Activated CD4-positive, alpha-beta T cell treated with anti-CD3 and anti-CD28 coated beads for 24 hours (primary cell): ENCODE results near the gene F2RL3.

Experiments
- DNase-seq, 2 donors: peaks; one replicate each; pipeline ENCODE4 v3.0.0-alpha.2; 2020; ENCODE audit warnings: low read depth in 2 of 2

The F2RL3 gene

DNA sequence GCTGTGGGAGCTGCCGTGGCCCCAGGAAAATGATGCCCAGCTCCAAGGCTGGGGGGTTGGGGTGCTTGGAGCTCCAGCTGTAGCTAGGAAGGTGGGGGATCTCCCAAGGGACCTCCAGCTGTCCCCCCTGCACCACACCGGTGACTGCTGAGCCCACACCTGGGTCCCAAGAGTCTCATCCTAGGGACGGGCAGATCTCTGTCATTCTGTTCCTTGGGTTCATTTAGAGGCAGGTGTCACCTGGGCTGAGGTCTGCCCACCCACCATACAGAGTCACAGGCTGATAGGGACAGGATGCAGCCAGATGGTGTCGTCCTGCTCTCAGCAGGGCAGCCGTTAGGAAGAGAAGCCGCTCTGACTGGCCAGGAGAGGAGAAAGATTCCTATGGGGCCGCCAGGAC is 5.3 kb downstream of the F2RL3 start:
- no peak for DNase-seq

GRCh38 chr19:16895467-16896145 is 6.8 kb downstream of the F2RL3 start:
- no peak for DNase-seq

- DNase-seq, result no peak
These were observed 7.6 kb downstream of the F2RL3 start for GRCh38 chr19:16896146-16897028.

DNA sequence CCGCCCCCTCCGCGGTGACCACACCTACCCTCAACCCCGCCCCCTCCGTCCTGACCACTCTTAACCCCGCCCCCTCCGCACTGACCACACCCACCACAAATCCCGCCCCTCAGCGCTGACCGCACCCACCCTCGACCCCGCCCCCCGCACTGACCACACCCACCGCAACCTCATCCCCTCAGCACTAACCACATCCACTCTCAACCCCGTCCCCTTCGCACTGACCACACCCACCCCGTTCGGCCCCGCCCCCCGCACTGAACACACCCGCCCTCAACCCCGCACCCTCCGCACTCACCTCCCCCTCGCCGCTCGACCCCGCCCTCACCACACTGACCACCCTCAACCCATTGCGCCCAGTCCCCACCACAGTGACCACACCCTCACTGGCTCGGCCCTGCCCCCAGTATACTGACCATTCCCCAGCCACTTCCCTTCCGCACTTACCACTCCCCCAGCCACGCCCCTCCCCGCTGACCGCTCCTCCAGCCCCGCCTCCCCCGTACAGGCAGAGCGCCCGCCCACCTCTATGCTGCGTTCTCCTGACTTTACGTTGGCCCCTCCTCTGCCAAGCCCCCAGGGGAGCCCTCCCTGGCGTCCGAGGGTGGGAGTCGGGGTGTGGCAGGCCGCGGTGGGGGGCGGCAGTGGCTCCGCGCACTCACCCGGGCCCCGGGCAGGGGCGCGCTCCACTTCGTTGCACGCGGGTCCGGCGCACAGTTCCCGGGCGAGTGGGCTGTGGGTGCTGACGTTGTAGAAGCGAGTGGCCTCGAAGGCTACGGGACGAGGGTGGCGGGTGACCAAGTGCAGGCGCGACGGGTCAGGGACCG is 8.4 kb downstream of the F2RL3 start:
- peak; percentile 35 to 60 for DNase-seq

DNA sequence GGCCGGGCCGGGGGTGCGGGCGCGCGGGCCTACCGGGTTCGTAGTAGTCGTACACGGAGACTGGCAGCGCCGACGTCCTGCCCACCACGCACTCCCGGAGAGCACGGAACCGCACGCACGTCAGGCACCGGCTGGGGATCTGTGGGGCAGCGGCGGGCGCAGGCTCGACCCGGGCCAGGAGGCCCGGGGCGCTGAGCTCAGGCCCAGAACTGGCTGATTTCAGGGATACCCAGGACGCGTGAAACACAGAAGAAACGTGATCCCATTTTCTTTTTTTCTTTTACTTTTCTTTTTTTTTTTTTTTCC is 9.0 kb downstream of the F2RL3 start:
- no peak for DNase-seq

GRCh38 chr19:16898361-16899015 is 9.7 kb downstream of the F2RL3 start:
- DNase-seq, result no peak

GRCh38 chr19:16899566-16900075 is 10.8 kb downstream of the F2RL3 start:
- DNase-seq, result peak in 1 of 2 donors; percentile 15

- DNase-seq, result no peak
These were observed 12.8 kb downstream of the F2RL3 start for GRCh38 chr19:16901491-16902175.

DNA sequence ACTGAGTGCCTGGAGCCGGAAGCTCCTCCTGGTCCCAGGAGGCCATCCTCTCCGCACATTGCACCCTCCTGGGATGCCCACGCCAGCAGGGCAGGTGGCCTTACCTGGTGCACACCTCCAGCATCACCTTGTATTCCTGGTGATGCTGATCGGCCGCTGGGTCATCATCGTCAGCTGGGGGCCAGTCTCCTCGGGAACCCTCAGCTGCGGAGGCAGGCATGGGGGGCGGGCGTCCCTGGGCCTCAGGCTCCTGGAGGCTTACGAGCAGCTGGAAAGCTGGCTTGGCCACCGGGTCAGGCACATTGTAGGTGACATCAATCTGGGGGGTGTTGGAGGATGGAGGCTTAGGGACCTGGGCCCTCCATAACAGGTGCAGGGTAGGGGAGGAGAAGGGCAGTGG is 13.7 kb downstream of the F2RL3 start:
- DNase-seq, result no peak

GRCh38 chr19:16903347-16903746 is 14.5 kb downstream of the F2RL3 start:
- DNase-seq, result no peak

DNA sequence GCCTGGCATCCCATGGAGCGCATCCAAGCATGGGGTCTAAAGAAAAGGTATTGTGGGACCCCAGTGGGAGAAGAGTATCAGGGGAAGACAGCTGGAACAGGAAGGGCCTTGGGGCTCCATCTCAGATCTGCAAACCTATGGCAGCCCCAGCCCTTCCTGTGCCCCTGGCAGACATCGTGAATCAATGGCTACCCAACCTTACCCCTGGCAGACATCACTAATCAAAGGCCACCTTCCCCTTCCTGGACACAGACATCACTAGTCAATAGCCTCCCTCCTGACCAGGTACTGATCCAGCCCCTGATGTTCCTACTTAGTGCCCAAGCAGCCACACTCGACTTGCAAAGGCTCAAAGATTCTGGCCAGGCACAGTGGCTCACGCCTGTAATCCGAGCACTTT is 15.8 kb downstream of the F2RL3 start:
- DNase-seq, result no peak

DNA sequence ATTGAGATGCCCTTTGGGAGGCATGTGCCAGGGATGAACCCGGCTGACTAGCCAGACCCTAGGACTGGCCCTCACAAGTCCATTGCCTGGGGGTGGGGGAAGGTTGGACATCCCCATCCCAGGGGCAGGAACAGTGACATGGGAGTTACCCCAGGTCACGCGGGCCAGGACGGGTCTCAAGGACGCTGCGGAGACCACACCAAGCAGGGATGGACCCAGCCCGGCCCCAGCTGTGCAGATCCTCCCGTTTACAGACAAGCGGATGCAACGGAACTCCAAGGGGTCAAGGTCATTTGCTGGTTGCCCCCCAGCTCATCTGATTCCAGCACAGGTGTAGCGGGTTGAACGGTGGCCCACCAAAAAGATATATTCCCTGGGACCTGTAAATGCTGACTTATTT is 20.0 kb downstream of the F2RL3 start:
- no peak for DNase-seq

DNA sequence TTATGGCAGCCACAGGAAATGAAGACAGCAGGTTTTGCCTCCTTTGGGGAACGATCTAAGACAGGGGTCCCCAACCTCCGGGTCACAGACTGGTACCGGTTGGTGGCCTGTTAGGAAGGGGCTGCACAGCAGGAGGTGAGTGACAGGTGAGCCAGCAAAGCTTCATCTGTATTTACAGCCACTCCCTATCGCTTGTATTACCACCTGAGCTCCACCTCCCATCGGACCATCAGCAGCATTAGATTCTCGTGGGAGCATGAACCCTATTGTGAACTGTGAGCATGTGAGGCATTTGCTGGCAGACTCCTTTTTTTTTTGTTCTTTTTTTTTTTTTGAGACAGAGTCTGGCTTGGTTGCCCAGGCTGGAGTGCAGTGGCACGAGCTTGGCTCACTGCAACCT is 22.2 kb downstream of the F2RL3 start:
- no peak for DNase-seq

DNA sequence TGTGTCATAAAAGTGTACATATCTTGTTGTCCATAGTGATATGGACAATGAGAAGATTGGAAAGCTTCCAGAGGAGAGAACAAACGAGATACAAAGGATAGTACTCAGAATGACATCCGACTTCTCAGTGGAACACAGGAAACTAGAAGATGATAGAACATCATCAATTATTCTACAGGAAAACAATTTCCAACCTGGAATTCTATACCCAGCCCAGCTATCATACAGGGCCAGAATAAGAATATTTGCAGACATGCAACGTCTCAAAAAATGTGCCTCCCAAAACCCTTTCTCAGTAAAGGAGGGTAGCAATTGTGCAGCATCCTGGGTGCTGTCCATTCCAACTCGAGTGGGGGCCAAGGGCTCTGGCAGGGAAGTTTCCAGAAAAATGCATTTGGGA is 24.0 kb downstream of the F2RL3 start:
- no peak for DNase-seq

- DNase-seq, result no peak
These were observed 25.6 kb downstream of the F2RL3 start for GRCh38 chr19:16914421-16914820.

GRCh38 chr19:16915135-16915534 is 26.3 kb downstream of the F2RL3 start:
- no peak for DNase-seq

- no peak for DNase-seq
These were observed 26.9 kb downstream of the F2RL3 start for GRCh38 chr19:16915734-16916133.

DNA sequence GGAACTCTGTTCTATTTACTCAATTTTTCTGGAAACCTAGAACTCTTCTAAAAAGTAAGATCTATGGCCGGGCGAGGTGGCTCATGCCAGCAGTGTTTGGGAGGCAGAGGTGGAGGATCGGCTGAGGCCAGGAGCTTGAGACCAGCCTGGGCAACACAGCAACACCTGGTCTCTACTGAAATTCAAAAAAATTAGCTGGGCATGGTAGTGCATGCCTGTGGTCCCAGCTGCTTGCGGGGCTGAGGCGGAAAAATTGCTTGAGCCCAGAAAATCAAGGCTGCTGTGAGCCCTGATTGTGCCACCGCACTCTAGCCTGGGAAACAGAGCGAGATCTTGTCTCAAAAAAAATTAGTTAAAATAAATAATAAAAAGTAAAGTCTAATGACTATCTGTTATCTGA is 28.6 kb downstream of the F2RL3 start:
- no peak for DNase-seq

GRCh38 chr19:16919496-16919895 is 30.7 kb downstream of the F2RL3 start:
- DNase-seq, result no peak

DNA sequence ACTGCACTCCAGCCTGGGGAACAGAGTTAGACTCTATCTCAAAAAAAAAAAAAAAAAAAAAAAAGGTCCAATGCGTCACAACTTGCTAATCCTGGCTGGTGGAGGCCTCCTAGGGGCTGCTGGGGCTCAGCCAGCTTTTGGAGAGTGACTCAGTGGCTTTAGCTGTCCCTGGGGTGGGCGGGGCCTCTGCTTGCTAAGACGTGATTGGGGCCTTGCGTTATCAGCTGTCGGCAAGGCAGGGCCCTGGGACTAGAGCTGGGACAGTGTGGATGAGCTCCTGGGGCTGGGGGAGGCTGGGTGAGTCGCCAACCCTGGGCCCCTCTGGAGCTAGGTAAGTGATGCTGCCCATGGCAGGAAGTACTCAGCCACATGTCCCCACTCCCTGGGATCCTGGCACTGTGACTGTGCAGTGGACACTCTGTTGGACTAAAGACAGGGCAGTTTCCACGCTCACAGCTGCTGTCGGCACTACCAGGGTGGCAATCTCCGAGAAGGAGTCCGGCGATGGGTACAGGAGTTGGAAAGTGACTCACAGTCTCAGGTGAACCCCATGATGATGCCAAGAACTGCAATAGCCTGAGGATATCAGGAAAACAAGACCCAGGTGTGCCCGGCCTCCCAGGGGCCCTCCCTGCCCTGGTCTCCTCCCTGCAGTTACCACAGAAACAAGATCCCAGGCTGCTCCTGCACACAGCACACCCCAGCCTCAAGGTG is 32.2 kb downstream of the F2RL3 start:
- DNase-seq, result no peak
